ENCODE measurements around the gene CFDP1.
"Not testable (repeated sequence)": the region's sequence is repeated elsewhere in the genome, so short reads cannot be mapped to it uniquely, and the experiment has no call there.

The CFDP1 gene

GRCh38 chr16:75288596-75289120 is 144.6 kb downstream of the CFDP1 start:
- DNase-seq, result no peak

GRCh38 chr16:75288181-75288580 is 145.1 kb downstream of the CFDP1 start:
- DNase-seq, result no peak

GRCh38 chr16:75287708-75288107 is 145.6 kb downstream of the CFDP1 start:
- DNase-seq, result no peak

GRCh38 chr16:75286389-75286788 is 146.9 kb downstream of the CFDP1 start:
- DNase-seq, result no peak

GRCh38 chr16:75282466-75283281 is 150.6 kb downstream of the CFDP1 start:
- DNase-seq, result no peak

GRCh38 chr16:75281826-75282225 is 151.5 kb downstream of the CFDP1 start:
- DNase-seq, result no peak

- DNase-seq, result not testable (repeated sequence)
Measured at GRCh38 chr16:75281009-75281408, 152.3 kb downstream of the CFDP1 start.

- no peak for DNase-seq
Measured at GRCh38 chr16:75280331-75280804, 152.9 kb downstream of the CFDP1 start.

- no peak for DNase-seq
Measured at GRCh38 chr16:75279305-75279704, 154.0 kb downstream of the CFDP1 start.

GRCh38 chr16:75273054-75273925 is 160.0 kb downstream of the CFDP1 start:
- no peak for DNase-seq

- DNase-seq, result not testable (repeated sequence)
Measured at GRCh38 chr16:75272629-75273028, 160.7 kb downstream of the CFDP1 start.

GRCh38 chr16:75272097-75272551 is 161.2 kb downstream of the CFDP1 start:
- DNase-seq, result peak; percentile 57

- DNase-seq, result no peak
Measured at GRCh38 chr16:75271441-75272096, 161.7 kb downstream of the CFDP1 start.

- DNase-seq, result not testable (repeated sequence)
Measured at GRCh38 chr16:75269358-75269757, 163.9 kb downstream of the CFDP1 start.

- peak; percentile 69 for DNase-seq
Measured at GRCh38 chr16:75267631-75268264, 165.6 kb downstream of the CFDP1 start.

- peak; percentile 52 for DNase-seq
Measured at GRCh38 chr16:75266738-75267630, 166.3 kb downstream of the CFDP1 start.

- peak; percentile 88 for DNase-seq
Measured at GRCh38 chr16:75265911-75266701, 167.2 kb downstream of the CFDP1 start.

GRCh38 chr16:75264999-75265910 is 168.0 kb downstream of the CFDP1 start:
- peak; percentile 68 for DNase-seq

GRCh38 chr16:75264457-75264998 is 168.8 kb downstream of the CFDP1 start:
- peak; percentile 71 for DNase-seq
